GM19452 (cell line): Measurements from ENCODE around the gene GIT2.
A peak's percentile ranks its signal among the peaks of the same experiment; 100 is the strongest.
"Not testable (repeated sequence)": the region's sequence is repeated elsewhere in the genome, so short reads cannot be mapped to it uniquely, and the experiment has no call there.

Source experiments
- ATAC-seq: cut with Tn5 transposase; IDR thresholded peaks from one replicate; pipeline ENCODE4 v1.9.1; 2021; ENCODE audit not compliant: unreplicated experiment

Gene GIT2

GRCh38 chr12:110005319-110005973, 9.3 kb upstream of the GIT2 start:
- peak; percentile 42 for ATAC-seq

GRCh38 chr12:110004598-110004997, 8.4 kb upstream of the GIT2 start:
- peak; percentile 47 for ATAC-seq

- ATAC-seq = no peak
Observed at GRCh38 chr12:110002676-110003515, 6.7 kb upstream of the GIT2 start.

GRCh38 chr12:110001596-110001995, 5.4 kb upstream of the GIT2 start:
- no peak for ATAC-seq

- no peak for ATAC-seq
Observed at GRCh38 chr12:109999983-110000505, 3.9 kb upstream of the GIT2 start.

GRCh38 chr12:109999649-109999971, 3.4 kb upstream of the GIT2 start:
- no peak for ATAC-seq

- peak; percentile 49 for ATAC-seq
Observed at GRCh38 chr12:109998904-109999648, 2.9 kb upstream of the GIT2 start, which contains the start of gene ANKRD13A. ANKRD13A (plus strand) TSS chr12:109999430; CDS start chr12:109999689, 259 bp downstream.

- ATAC-seq = no peak
Observed at GRCh38 chr12:109998241-109998903, 2.2 kb upstream of the GIT2 start.

- no peak for ATAC-seq
Observed at GRCh38 chr12:109997393-109997792, 1.2 kb upstream of the GIT2 start.

- ATAC-seq = no peak
Observed at GRCh38 chr12:109996483-109996853, 300 bp upstream of the GIT2 start.

GRCh38 chr12:109995361-109995685, 845 bp downstream of the GIT2 start:
- ATAC-seq = no peak

- no peak for ATAC-seq
Observed at GRCh38 chr12:109994401-109995175, 1.6 kb downstream of the GIT2 start.

GRCh38 chr12:109993091-109993490, 3.1 kb downstream of the GIT2 start:
- ATAC-seq = no peak

GRCh38 chr12:109991586-109991985, 4.6 kb downstream of the GIT2 start:
- no peak for ATAC-seq

- no peak for ATAC-seq
Observed at GRCh38 chr12:109989380-109989779, 6.8 kb downstream of the GIT2 start.

- no peak for ATAC-seq
Observed at GRCh38 chr12:109988903-109989302, 7.3 kb downstream of the GIT2 start.

- no peak for ATAC-seq
Observed at GRCh38 chr12:109988274-109988673, 7.9 kb downstream of the GIT2 start.

GRCh38 chr12:109987615-109988014, 8.6 kb downstream of the GIT2 start:
- no peak for ATAC-seq

- ATAC-seq = not testable (repeated sequence)
Observed at GRCh38 chr12:109986236-109986635, 9.9 kb downstream of the GIT2 start.

- ATAC-seq = no peak
Observed at GRCh38 chr12:109983432-109984142, 12.6 kb downstream of the GIT2 start.
